Stimulated activated memory B cell treated with anti-CD40 and anti-IgM and Interleukin-4, amounts not matched to agents 10 μg/mL and 1 μg/mL and 100 μg/mL, for 72 hours (primary cell): ENCODE results near the gene HOXD11.

ENCODE experiments used
- ATAC-seq: fragments of 150-1000 bp; cut with Tn5 transposase; 2 replicates; pipeline ENCODE4 v1.10.0; 2021
- H3K27ac Mint-ChIP-seq: one replicate; pipeline ENCODE4 v1.8.0; 2022; ENCODE audit warnings: mild to moderate bottlenecking, mixed read lengths
- H3K27me3 Mint-ChIP-seq: one replicate; pipeline ENCODE4 v1.8.0; 2022; ENCODE audit warnings: mixed read lengths
- H3K36me3 Mint-ChIP-seq: one replicate; pipeline ENCODE4 v1.8.0; 2022; ENCODE audit warnings: mixed read lengths
- H3K4me1 Mint-ChIP-seq: one replicate; pipeline ENCODE4 v1.8.0; 2022; ENCODE audit warnings: mixed read lengths
- H3K4me3 Mint-ChIP-seq: one replicate; pipeline ENCODE4 v1.8.0; 2022; ENCODE audit warnings: mild to moderate bottlenecking, moderate library complexity, mixed read lengths
- H3K9me3 Mint-ChIP-seq: one replicate; pipeline ENCODE4 v1.8.0; 2022; ENCODE audit warnings: mixed read lengths

The HOXD11 gene

GRCh38 chr2:176136374-176137251 is 29.5 kb downstream of the HOXD11 start:
- peaks cover 82% of the 10 kb centered on the region for H3K27me3 Mint-ChIP-seq
- peaks cover 31% of the 10 kb centered on the region for H3K4me1 Mint-ChIP-seq

GRCh38 chr2:176137252-176137580 is 30.1 kb downstream of the HOXD11 start:
- Mint-ChIP-seq H3K27ac (no peak overlapping the region), H3K4me3 (no peak overlapping the region), H3K4me1 (peaks cover 29% of the 10 kb centered on the region), H3K9me3 (peaks cover 8% of the 10 kb centered on the region), H3K27me3 (peaks cover 84% of the 10 kb centered on the region), H3K36me3 (peaks cover 7% of the 10 kb centered on the region)
- no peak for ATAC-seq

More at GRCh38 chr2:176136374-176137251, 29.5 kb downstream of the HOXD11 start:
- H3K4me3 Mint-ChIP-seq = no peak overlapping the region
- peaks cover 7% of the 10 kb centered on the region for H3K36me3 Mint-ChIP-seq
- H3K27ac Mint-ChIP-seq = no peak overlapping the region
- ATAC-seq = no peak
- peaks cover 8% of the 10 kb centered on the region for H3K9me3 Mint-ChIP-seq

- H3K27me3 Mint-ChIP-seq = peaks cover 84% of the 10 kb centered on the region
- H3K9me3 Mint-ChIP-seq = peaks cover 8% of the 10 kb centered on the region
- ATAC-seq = no peak
- no peak overlapping the region for H3K4me3 Mint-ChIP-seq
- peaks cover 25% of the 10 kb centered on the region for H3K4me1 Mint-ChIP-seq
- peaks cover 7% of the 10 kb centered on the region for H3K36me3 Mint-ChIP-seq
- H3K27ac Mint-ChIP-seq = no peak overlapping the region
Observed at GRCh38 chr2:176137906-176138305, 30.8 kb downstream of the HOXD11 start.

- no peak for ATAC-seq
- Mint-ChIP-seq H3K27me3 (peaks cover 84% of the 10 kb centered on the region), H3K4me3 (peak overlapping the region; percentile 33), H3K9me3 (peaks cover 8% of the 10 kb centered on the region), H3K4me1 (peaks cover 25% of the 10 kb centered on the region), H3K36me3 (peaks cover 7% of the 10 kb centered on the region), H3K27ac (no peak overlapping the region)
Observed at GRCh38 chr2:176138526-176138922, 31.4 kb downstream of the HOXD11 start.

- ATAC-seq = no peak
- no peak overlapping the region for H3K4me3 Mint-ChIP-seq
- H3K36me3 Mint-ChIP-seq = peaks cover 7% of the 10 kb centered on the region
- no peak overlapping the region for H3K27ac Mint-ChIP-seq
- H3K9me3 Mint-ChIP-seq = peaks cover 8% of the 10 kb centered on the region
- H3K27me3 Mint-ChIP-seq = peaks cover 84% of the 10 kb centered on the region
- H3K4me1 Mint-ChIP-seq = peaks cover 25% of the 10 kb centered on the region
Observed at GRCh38 chr2:176138923-176139660, 32.0 kb downstream of the HOXD11 start.

- Mint-ChIP-seq H3K27ac (no peak overlapping the region), H3K36me3 (peaks cover 7% of the 10 kb centered on the region), H3K9me3 (peaks cover 8% of the 10 kb centered on the region), H3K27me3 (peaks cover 86% of the 10 kb centered on the region), H3K4me1 (peaks cover 25% of the 10 kb centered on the region), H3K4me3 (no peak overlapping the region)
- no peak for ATAC-seq
Observed at GRCh38 chr2:176139661-176140512, 32.8 kb downstream of the HOXD11 start.

- no peak overlapping the region for H3K27ac Mint-ChIP-seq
- peaks cover 2% of the 10 kb centered on the region for H3K36me3 Mint-ChIP-seq
- peak overlapping the region; percentile 36 for H3K4me3 Mint-ChIP-seq
- ATAC-seq = peak; percentile 67
- peaks cover 86% of the 10 kb centered on the region for H3K27me3 Mint-ChIP-seq
- H3K4me1 Mint-ChIP-seq = peaks cover 21% of the 10 kb centered on the region
- H3K9me3 Mint-ChIP-seq = peaks cover 7% of the 10 kb centered on the region
Observed at GRCh38 chr2:176140513-176141317, 33.6 kb downstream of the HOXD11 start.

- no peaks in the 10 kb centered on the region for H3K36me3 Mint-ChIP-seq
- H3K27ac Mint-ChIP-seq = no peak overlapping the region
- peaks cover 90% of the 10 kb centered on the region for H3K27me3 Mint-ChIP-seq
- peaks cover 3% of the 10 kb centered on the region for H3K9me3 Mint-ChIP-seq
- ATAC-seq = no peak
- H3K4me3 Mint-ChIP-seq = no peak overlapping the region
- peaks cover 17% of the 10 kb centered on the region for H3K4me1 Mint-ChIP-seq
Observed at GRCh38 chr2:176142281-176142680, 35.2 kb downstream of the HOXD11 start.

GRCh38 chr2:176145085-176145969 is 38.2 kb downstream of the HOXD11 start:
- peaks cover 7% of the 10 kb centered on the region for H3K4me1 Mint-ChIP-seq
- H3K27ac Mint-ChIP-seq = no peak overlapping the region
- ATAC-seq = no peak
- H3K27me3 Mint-ChIP-seq = peaks cover 96% of the 10 kb centered on the region
- H3K9me3 Mint-ChIP-seq = no peaks in the 10 kb centered on the region
- no peak overlapping the region for H3K4me3 Mint-ChIP-seq
- H3K36me3 Mint-ChIP-seq = no peaks in the 10 kb centered on the region

- no peaks in the 10 kb centered on the region for H3K9me3 Mint-ChIP-seq
- no peak overlapping the region for H3K4me3 Mint-ChIP-seq
- H3K27ac Mint-ChIP-seq = no peak overlapping the region
- peaks cover 4% of the 10 kb centered on the region for H3K4me1 Mint-ChIP-seq
- H3K36me3 Mint-ChIP-seq = no peaks in the 10 kb centered on the region
- ATAC-seq = no peak
- peaks cover 98% of the 10 kb centered on the region for H3K27me3 Mint-ChIP-seq
Observed at GRCh38 chr2:176146101-176146500, 39.0 kb downstream of the HOXD11 start.

GRCh38 chr2:176146645-176147044 is 39.6 kb downstream of the HOXD11 start:
- no peaks in the 10 kb centered on the region for H3K9me3 Mint-ChIP-seq
- H3K4me1 Mint-ChIP-seq = no peaks in the 10 kb centered on the region
- no peak overlapping the region for H3K27ac Mint-ChIP-seq
- no peak overlapping the region for H3K4me3 Mint-ChIP-seq
- no peaks in the 10 kb centered on the region for H3K36me3 Mint-ChIP-seq
- no peak for ATAC-seq
- peaks cover 98% of the 10 kb centered on the region for H3K27me3 Mint-ChIP-seq

- Mint-ChIP-seq H3K9me3 (no peaks in the 10 kb centered on the region), H3K4me1 (no peaks in the 10 kb centered on the region)
Observed at GRCh38 chr2:176147210-176147799, 40.2 kb downstream of the HOXD11 start.

GRCh38 chr2:176147800-176148496 is 40.9 kb downstream of the HOXD11 start:
- H3K36me3 Mint-ChIP-seq = no peaks in the 10 kb centered on the region
- H3K4me1 Mint-ChIP-seq = no peaks in the 10 kb centered on the region
- H3K27me3 Mint-ChIP-seq = peaks cover 98% of the 10 kb centered on the region
- no peak overlapping the region for H3K27ac Mint-ChIP-seq
- no peak overlapping the region for H3K4me3 Mint-ChIP-seq
- ATAC-seq = no peak
- no peaks in the 10 kb centered on the region for H3K9me3 Mint-ChIP-seq

More at GRCh38 chr2:176147210-176147799, 40.2 kb downstream of the HOXD11 start:
- no peak overlapping the region for H3K4me3 Mint-ChIP-seq
- H3K36me3 Mint-ChIP-seq = no peaks in the 10 kb centered on the region
- H3K27me3 Mint-ChIP-seq = peaks cover 98% of the 10 kb centered on the region
- ATAC-seq = no peak
- no peak overlapping the region for H3K27ac Mint-ChIP-seq
